ENCODE measurements around the gene EPSTI1.

EPSTI1 gene

GRCh38 chr13:42970824-42971690 is 21.0 kb downstream of the EPSTI1 start:
- Mint-ChIP-seq H3K4me3 (no peak overlapping the region), H3K9me3 (ENCODE audit: low read depth) (no peaks in the 10 kb centered on the region), H3K27ac (peak overlapping the region; percentile 58)

GRCh38 chr13:42969565-42970172 is 22.4 kb downstream of the EPSTI1 start:
- Mint-ChIP-seq H3K4me1 (ENCODE audit: low read depth) (peaks cover 15% of the 10 kb centered on the region), H3K9me3 (ENCODE audit: low read depth) (no peaks in the 10 kb centered on the region), H3K27ac (no peak overlapping the region), H3K27me3 (no peaks in the 10 kb centered on the region), H3K36me3 (peaks cover 4% of the 10 kb centered on the region), H3K4me3 (no peak overlapping the region)

More at GRCh38 chr13:42970824-42971690, 21.0 kb downstream of the EPSTI1 start:
- Mint-ChIP-seq H3K27me3 (no peaks in the 10 kb centered on the region), H3K4me1 (ENCODE audit: low read depth) (peaks cover 15% of the 10 kb centered on the region), H3K36me3 (peaks cover 7% of the 10 kb centered on the region)

GRCh38 chr13:42968906-42969305 is 23.1 kb downstream of the EPSTI1 start:
- Mint-ChIP-seq H3K36me3 (peaks cover 3% of the 10 kb centered on the region), H3K9me3 (ENCODE audit: low read depth) (no peaks in the 10 kb centered on the region), H3K27me3 (no peaks in the 10 kb centered on the region), H3K4me3 (no peak overlapping the region), H3K4me1 (ENCODE audit: low read depth) (peaks cover 15% of the 10 kb centered on the region), H3K27ac (no peak overlapping the region)

DNA sequence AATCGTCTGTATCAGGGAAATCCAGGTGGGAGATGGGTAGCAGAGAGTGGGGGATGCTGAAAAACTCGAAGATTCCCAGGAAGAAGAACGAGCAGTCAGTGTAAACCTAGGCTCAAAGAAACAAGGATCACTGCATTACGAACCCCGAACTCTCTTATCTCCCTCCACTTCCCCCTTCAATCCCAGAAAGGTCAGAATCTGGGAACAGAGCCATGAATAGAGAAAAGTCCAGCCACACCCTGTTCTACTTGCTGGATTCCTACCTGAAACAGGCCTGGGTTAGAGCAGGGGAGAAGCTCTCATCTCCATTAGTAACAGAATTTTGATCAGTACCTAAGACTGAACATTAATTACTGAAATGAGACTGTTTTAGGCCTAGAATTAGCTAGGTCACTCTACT is 24.4 kb downstream of the EPSTI1 start:
- H3K27ac Mint-ChIP-seq = no peak overlapping the region
- H3K27me3 Mint-ChIP-seq = no peaks in the 10 kb centered on the region
- H3K36me3 Mint-ChIP-seq = peaks cover 10% of the 10 kb centered on the region
- no peaks in the 10 kb centered on the region for H3K9me3 Mint-ChIP-seq (ENCODE audit: low read depth)
- peaks cover 15% of the 10 kb centered on the region for H3K4me1 Mint-ChIP-seq (ENCODE audit: low read depth)
- no peak overlapping the region for H3K4me3 Mint-ChIP-seq

DNA sequence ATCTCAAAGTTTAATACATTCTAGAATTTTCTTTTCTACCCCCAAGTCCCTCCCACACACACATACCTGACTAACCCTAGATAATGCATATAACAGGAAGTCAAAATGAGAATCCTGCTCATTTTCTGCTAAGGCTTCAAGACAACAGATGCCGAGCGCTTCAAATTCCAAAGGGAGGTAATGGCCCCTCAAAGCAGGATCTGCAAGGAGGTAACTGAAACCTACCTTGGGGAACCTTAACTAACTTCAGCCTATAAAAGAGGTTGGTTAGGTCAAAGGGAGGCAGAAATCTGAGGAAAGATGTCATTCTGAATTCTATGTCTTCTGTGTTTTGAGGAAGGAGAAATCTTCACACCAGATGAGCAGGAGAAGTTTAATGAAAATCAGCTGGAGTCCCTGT is 26.8 kb downstream of the EPSTI1 start:
- Mint-ChIP-seq H3K4me1 (ENCODE audit: low read depth) (peaks cover 7% of the 10 kb centered on the region), H3K4me3 (no peak overlapping the region), H3K36me3 (peaks cover 14% of the 10 kb centered on the region), H3K9me3 (ENCODE audit: low read depth) (no peaks in the 10 kb centered on the region), H3K27ac (no peak overlapping the region), H3K27me3 (no peaks in the 10 kb centered on the region)

GRCh38 chr13:42964761-42965161 is 27.3 kb downstream of the EPSTI1 start:
- H3K4me1 Mint-ChIP-seq (ENCODE audit: low read depth) = peaks cover 4% of the 10 kb centered on the region
- H3K27me3 Mint-ChIP-seq = no peaks in the 10 kb centered on the region
- no peaks in the 10 kb centered on the region for H3K9me3 Mint-ChIP-seq (ENCODE audit: low read depth)
- H3K36me3 Mint-ChIP-seq = peaks cover 18% of the 10 kb centered on the region
- no peak overlapping the region for H3K27ac Mint-ChIP-seq
- no peak overlapping the region for H3K4me3 Mint-ChIP-seq

DNA sequence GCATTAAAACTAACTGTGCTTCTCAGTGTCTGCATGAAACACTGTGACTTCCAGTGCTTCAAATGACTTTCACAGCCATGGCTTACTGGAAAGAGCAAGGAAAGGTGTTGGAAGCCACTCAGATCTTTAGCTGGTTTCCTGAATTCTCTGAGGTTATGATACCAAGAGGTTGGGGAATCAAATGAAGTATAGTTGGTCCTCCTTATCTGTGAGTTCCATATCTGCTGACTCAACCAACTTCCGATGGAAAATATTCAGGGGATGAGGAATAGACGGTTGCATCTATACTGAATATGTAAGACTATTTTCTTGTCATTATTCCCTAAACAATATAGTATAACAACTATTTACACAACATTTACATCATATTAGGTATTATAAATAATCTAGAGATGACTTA is 32.4 kb downstream of the EPSTI1 start:
- Mint-ChIP-seq H3K4me3 (no peak overlapping the region), H3K9me3 (ENCODE audit: low read depth) (no peaks in the 10 kb centered on the region), H3K27me3 (no peaks in the 10 kb centered on the region), H3K27ac (no peak overlapping the region), H3K4me1 (ENCODE audit: low read depth) (no peaks in the 10 kb centered on the region), H3K36me3 (peaks cover 46% of the 10 kb centered on the region)

GRCh38 chr13:42957881-42958280 is 34.2 kb downstream of the EPSTI1 start:
- Mint-ChIP-seq H3K27me3 (no peaks in the 10 kb centered on the region), H3K27ac (no peak overlapping the region), H3K4me1 (ENCODE audit: low read depth) (no peaks in the 10 kb centered on the region), H3K4me3 (no peak overlapping the region), H3K9me3 (ENCODE audit: low read depth) (no peaks in the 10 kb centered on the region), H3K36me3 (peaks cover 50% of the 10 kb centered on the region)

DNA sequence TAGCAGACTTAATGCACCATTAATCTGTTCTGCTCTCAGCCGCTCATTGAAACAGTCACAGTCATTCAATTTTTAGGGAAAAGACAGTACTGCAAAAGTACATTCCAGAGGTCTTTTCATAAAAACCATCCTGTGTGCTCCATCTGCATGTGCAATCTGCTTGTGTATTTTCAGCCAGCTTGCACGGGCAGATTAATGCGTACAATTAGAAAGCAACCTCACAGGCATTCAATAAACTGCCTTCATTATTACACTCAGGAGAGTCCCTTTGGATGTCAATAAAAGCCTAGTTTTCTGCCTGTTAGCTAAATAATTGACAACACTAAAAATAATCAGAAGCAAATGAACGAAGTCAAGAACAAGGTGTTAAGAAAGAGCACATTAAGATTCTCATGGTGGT is 41.9 kb downstream of the EPSTI1 start:
- Mint-ChIP-seq H3K4me1 (ENCODE audit: low read depth) (no peaks in the 10 kb centered on the region), H3K9me3 (ENCODE audit: low read depth) (no peaks in the 10 kb centered on the region), H3K27ac (no peak overlapping the region), H3K36me3 (peaks cover 54% of the 10 kb centered on the region), H3K4me3 (no peak overlapping the region), H3K27me3 (no peaks in the 10 kb centered on the region)

GRCh38 chr13:42947925-42948324 is 44.1 kb downstream of the EPSTI1 start:
- H3K36me3 Mint-ChIP-seq = peaks cover 59% of the 10 kb centered on the region
- no peaks in the 10 kb centered on the region for H3K9me3 Mint-ChIP-seq (ENCODE audit: low read depth)
- H3K4me1 Mint-ChIP-seq (ENCODE audit: low read depth) = no peaks in the 10 kb centered on the region
- no peak overlapping the region for H3K4me3 Mint-ChIP-seq
- H3K27ac Mint-ChIP-seq = no peak overlapping the region
- no peaks in the 10 kb centered on the region for H3K27me3 Mint-ChIP-seq

DNA sequence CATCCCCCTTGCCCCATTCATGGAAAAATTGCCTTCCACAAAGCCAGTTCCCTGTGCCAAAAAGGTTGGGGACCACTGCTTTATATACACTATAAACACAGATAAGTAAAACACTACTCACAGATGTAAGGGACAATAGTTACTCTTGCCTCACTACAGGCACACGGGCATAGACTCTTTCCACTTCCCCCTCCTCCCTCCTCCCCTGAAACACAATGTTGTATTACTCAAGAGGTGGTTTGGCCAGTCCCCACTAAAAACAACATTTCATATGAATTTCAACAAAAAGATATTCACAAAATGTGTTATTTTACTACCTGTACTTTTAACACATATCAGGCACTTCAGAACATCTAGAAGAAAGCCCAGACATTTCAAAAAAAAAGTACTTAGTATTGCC is 45.1 kb downstream of the EPSTI1 start:
- H3K27me3 Mint-ChIP-seq = no peaks in the 10 kb centered on the region
- no peaks in the 10 kb centered on the region for H3K4me1 Mint-ChIP-seq (ENCODE audit: low read depth)
- H3K27ac Mint-ChIP-seq = no peak overlapping the region
- H3K9me3 Mint-ChIP-seq (ENCODE audit: low read depth) = no peaks in the 10 kb centered on the region
- no peak overlapping the region for H3K4me3 Mint-ChIP-seq
- peaks cover 50% of the 10 kb centered on the region for H3K36me3 Mint-ChIP-seq

GRCh38 chr13:42929886-42930535 is 62.0 kb downstream of the EPSTI1 start:
- no peaks in the 10 kb centered on the region for H3K27me3 Mint-ChIP-seq

DNA sequence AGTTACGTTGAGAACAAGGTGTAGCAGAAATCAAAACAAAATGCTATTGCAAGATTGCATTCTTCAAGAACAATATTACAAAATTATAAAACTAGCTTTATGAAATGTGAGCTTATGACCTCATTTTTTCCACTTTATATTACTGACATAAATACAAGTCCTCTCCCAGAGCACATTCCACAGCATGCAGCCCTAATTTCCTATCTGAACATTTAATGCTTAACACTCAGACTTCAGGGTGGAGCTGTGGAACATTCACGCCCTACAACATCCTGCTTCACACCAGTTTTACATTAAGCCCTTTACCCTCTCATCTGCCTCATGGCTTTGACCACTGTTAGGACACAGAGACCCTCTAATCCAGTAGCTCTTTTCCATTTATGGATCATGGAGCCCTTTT is 65.5 kb downstream of the EPSTI1 start:
- H3K27ac Mint-ChIP-seq = no peak overlapping the region
- H3K36me3 Mint-ChIP-seq = peaks cover 27% of the 10 kb centered on the region
- H3K4me3 Mint-ChIP-seq = no peak overlapping the region
- no peaks in the 10 kb centered on the region for H3K4me1 Mint-ChIP-seq (ENCODE audit: low read depth)
- no peaks in the 10 kb centered on the region for H3K9me3 Mint-ChIP-seq (ENCODE audit: low read depth)
- no peaks in the 10 kb centered on the region for H3K27me3 Mint-ChIP-seq

More at GRCh38 chr13:42929886-42930535, 62.0 kb downstream of the EPSTI1 start:
- Mint-ChIP-seq H3K4me3 (no peak overlapping the region), H3K9me3 (ENCODE audit: low read depth) (peaks cover 2% of the 10 kb centered on the region), H3K4me1 (ENCODE audit: low read depth) (no peaks in the 10 kb centered on the region), H3K36me3 (peaks cover 26% of the 10 kb centered on the region), H3K27ac (no peak overlapping the region)

DNA sequence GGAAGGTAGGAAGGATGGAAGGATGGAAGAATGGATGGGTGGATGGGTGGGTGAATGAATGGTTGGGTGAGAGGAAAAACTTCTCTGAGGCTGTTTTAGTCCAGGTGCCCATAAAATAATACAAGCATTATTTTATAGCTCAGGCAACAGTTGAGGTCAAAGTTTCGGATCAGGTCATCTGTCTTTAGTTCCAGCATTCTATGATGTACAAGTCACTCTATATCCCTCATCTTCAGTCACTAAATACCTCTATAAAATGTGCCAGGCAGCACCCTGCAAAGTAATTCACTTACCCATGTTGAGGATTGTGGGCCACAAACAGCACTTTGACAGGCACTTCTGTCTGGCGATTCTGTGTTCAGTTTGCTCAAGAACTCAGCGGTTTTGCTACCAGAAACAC is 66.0 kb downstream of the EPSTI1 start:
- Mint-ChIP-seq H3K4me3 (no peak overlapping the region), H3K27me3 (no peaks in the 10 kb centered on the region), H3K4me1 (ENCODE audit: low read depth) (no peaks in the 10 kb centered on the region), H3K9me3 (ENCODE audit: low read depth) (no peaks in the 10 kb centered on the region), H3K36me3 (peaks cover 27% of the 10 kb centered on the region), H3K27ac (no peak overlapping the region)

DNA sequence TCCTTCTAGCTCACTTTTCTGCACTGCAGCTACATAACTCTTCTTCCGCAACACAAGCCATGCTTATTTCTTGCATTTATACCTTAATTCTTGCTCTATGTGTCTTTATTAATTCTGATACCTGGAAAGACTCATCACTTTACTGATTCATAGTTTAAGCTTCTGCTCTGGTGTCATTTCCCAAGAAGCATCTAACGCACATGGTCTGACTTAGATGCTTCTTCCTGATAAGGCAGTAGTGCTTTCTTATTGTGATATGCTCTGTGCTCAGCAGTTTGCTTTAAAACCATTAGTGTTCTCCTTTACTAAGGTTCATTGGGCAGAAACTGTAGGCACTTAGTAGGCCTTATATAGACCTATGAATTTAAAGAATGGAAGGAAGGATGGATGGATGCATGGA is 66.4 kb downstream of the EPSTI1 start:
- Mint-ChIP-seq H3K27ac (peak overlapping the region; percentile 6), H3K36me3 (peaks cover 27% of the 10 kb centered on the region), H3K27me3 (no peaks in the 10 kb centered on the region), H3K4me3 (no peak overlapping the region), H3K9me3 (ENCODE audit: low read depth) (no peaks in the 10 kb centered on the region), H3K4me1 (ENCODE audit: low read depth) (peaks cover 3% of the 10 kb centered on the region)
